HG03469 (cell line): ENCODE data around the gene ZNF334.

Experiments used
- ATAC-seq: cut with Tn5 transposase; IDR thresholded peaks from one replicate; pipeline ENCODE4 v1.9.1; 2021; ENCODE audit warnings: mild to moderate bottlenecking, moderate library complexity, moderate number of reproducible peaks; ENCODE audit not compliant: unreplicated experiment

Gene ZNF334

DNA sequence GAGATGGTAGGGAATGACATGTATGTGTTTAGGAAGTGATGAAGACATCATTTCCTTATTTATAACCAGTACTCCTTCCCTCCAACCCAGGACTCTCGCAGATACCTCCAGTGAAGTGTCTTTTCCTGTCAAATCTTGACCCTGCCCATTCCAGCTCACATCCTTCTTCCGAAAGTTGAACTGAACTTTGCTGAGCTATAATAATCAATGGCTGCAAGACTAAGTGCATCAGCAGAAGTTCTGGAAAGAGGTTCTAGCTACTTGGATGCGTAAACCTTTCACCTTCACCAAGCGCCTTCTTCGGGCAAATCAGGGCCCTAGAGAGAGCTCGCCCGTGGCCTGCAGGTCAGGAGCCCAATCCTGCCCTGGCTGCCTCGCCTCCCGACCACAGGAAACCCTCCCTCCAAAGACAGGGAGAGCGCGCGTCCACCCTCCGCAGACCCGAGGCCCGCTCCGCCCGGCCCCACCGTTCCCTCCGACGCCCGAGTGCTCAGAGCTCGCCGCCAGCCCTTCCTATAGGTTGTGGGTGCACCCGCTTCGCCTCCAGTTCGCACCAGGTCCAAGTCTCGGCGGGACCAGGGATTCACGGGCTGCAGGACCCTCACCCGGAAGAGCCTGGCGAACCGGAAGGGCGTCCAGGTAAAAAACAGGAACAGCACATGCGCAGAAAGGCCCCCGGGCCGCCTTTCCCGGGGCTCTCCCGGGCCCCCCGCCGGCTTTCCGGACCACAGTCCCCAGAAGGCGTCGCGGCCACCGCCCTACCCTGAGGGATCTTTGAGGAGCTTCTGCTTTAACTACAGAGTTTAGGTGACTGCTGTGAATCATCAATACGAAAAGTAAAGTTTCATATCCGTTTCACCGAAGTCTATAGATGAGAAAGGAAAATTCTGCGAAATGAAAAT is at the start of gene ZNF334:
TSS of gene ZNF334 (minus strand) at position 617 of the 902 bp plus-strand sequence. CDS start 1,457 bp downstream, outside the sequence.
- no peak for ATAC-seq

DNA sequence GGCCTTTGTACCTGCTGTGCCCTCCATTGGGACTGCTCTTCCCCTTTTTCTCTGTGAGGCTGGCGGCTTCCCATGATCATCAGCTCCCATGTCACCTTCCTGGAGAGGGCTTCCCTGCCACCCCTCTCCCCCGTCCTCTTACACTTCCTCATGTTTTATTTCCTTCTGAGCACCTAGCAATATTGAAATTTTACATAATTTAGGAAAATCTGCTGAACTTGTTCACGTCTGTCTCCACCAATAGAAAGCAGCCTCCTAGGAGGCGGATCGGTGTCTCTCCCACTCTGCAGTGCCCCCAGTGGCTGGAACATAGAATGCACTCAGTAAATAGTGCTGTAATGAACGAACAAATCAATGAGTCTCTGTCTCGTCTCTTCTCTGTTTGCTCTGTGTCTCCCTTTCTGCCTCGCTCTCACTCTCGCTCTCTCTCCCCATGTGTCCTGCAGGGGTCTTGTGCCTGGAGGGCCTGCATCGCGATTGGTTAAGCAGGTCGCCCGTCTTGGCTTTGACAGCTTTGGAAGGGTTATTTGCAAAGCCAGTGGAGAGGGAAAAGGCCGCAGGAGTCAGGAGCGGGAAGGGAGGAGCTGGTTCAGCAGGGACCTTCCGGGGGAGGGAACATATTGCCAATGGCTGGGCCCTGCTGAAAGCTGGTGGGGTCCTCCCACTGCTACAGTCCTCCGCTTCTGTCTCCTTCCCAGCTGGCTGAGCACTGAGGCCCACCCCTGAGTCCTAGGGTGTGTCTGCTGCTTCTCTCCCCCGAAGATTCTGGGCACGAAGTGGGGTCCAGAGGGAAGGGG is 49.2 kb upstream of the ZNF334 start:
- ATAC-seq, result no peak

DNA sequence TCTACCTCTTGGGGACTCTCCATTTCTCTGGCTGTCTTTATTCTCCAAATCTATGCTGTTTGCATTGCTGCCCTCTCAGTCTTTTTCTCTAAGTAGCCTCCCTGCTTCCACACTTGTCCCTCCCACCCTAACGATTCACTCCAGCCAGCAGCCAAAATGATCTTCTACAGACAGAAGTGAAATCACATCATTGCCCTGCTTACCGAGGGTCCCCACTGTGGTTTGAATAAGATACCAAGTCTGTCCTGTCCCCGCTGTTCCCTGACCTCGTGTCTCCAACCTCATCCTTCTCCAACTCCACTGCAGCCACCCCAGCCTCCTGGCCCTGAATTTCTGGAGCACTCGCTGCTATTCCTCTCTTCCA is 48.6 kb upstream of the ZNF334 start:
- ATAC-seq, result no peak

DNA sequence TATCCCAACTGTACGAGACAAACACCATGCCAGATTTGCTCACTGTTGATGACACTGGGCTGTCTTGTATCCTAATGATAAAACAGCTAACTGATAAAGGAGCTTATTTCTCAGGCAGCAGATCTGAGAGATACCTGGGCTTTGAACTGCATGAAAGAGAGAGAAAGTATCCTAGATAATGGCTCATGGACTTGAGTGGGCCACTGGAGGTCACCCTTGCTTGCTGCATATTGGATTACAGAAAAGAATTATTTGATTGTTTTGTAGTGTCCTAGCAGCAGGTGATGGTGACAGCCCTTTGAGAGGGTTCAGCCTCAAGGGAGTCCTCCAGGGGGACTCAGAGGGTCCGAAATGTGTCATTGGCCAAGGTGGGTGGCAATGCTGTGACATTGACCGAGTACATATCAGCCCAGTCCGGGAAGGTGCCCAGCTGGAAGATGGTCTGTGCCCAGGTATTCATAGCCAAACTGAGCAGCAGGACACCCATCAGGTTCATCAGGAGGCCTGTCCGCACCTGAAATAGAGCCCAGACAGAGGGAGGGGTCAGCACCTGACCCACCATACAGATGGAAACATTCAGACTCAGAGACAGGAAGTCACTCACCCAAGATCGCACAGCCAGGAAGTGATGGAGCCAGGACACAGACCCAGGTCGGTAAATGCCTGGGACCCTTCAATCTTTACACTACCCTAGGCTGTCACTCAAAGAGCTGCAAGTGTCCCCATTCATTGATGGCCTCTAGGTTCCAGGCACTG is 46.5 kb upstream of the ZNF334 start:
- no peak for ATAC-seq

DNA sequence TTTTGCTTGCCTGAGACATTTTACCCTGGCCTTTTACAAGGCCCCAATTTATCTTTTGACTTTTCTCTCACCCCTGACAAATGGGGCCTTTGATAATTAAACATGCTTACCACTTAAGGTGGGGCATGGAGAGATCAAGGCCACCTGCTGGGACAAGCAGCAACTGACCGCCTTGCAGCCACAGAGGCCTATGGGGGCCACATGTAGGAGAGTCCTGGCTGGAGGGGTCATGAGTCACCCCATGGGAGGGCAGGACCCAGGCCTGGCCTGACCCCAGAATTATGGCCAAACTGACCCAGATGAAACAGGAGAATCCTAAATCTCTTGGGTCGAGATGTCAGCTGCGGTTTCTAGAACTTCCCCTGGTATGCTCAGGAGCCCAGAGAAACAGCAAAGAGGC is 45.6 kb upstream of the ZNF334 start:
- no peak for ATAC-seq

DNA sequence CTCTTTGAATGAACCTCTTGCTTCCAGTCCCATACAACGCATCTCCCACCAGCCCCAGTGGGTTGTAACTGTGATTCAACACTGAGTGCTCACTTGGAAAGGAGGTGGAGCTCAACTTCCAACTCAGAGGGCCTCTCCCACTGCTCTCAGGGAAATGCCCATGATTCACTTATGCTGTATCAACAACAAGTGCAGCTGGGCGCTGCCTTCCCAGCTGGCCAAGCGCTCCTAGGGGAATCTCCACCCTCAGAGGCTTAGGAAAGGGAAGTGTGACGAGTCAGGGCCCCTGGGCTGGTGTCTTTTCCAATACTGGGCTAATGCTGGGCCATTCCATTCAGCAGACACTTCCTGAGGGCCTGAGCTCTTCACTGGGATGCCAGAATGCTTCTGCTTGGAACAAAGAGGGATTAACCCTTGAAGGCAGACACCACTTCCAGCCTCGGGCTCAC is 45.2 kb upstream of the ZNF334 start:
- no peak for ATAC-seq

DNA sequence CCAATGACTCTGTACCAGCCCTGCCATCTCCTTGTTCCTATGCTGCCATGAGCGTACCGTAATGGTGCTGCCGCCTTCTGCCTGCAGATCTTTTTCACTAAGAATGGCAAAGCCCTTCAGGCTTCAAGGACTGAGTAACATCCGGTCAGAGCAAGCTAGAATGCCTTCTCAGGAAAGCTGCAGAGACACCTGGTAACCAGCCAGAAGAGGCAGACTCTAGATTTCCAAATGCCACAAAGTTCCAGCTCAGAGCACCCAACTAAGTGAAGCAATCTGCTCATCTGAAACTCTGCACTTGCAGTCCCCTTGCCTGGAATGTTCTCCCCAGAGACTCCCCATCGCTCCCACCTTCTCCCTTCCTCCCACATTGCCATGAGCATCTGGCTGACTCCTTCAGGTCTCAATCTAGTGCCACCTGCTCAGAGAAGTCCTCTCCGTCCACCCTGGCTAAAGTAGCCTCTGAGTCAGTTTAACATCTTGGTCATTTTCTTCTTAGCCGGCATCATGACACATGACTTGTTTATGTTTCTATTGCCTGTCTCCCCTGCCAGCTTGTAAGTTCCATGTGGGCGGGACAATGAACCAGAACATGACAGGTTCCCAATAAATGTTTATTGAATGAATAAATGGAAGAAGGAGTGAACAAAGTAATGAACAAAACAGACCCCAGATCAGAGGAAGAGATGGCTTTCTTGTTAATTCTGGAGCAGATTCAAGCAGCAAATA is 44.0 kb upstream of the ZNF334 start:
- ATAC-seq, result no peak

DNA sequence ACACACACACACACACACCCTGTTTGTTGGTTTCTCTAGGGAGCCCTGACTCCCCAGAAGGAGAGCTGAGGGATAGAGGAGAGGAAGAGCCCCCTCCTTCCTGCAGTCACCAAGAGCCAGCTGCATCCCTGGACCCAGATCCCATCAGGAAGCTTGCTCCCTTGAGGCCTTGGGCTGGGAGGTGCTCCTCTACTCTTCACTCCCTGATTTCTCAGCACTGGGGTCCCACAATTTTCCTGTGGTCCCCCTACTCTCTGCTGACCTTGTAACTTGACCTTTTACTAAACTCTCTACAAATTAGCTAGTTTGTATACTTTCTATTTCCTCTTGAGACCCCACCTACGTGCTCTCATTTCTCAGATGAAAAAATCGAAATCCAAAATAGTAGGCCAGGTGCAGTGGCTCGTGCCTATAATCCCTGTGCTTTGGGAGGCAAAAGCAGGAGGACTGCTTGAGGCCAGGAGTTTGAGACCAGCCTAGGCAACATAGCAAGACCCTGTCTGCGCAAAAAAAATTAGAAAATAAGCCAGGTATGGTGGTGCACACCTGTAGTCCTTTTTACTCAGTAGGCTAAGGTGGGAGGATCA is 42.1 kb upstream of the ZNF334 start:
- ATAC-seq, result no peak

DNA sequence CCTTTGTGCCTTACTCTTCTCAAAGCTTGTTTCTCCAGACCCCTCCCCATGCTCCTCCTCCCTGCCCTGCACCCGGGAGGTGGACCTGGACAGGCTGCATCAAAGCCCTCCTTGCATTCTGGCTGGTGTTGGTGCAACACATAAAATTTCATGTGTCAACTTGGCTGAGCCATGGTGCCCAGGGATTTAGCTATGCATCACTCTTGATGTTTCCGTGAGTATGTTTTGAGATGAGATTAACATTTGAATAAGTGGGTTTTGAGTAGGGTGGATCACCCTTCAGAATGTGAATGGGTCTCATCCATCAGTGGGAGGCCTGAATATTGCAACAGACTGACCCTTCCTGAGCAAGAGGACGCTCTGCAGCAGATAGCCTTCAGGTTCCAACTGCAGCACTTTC is 41.5 kb upstream of the ZNF334 start:
- no peak for ATAC-seq

DNA sequence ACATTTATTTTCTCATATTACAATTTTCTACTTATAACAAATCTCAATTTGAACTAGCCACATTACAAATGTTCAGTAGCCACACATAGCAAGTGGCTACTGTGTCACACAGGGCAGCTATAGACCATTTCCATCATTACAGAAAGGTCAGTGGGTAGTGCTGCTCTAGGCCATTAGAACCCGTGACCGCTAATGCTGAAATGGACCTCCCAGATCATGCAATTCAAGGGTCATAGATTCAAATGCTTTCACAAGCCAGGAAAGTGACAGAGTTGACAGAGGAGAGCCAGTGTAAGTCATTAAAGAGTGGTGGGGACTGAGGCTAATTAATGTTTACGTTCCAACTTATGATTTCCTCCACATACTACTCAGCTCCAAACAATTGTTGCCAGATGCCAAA is 40.6 kb upstream of the ZNF334 start:
- no peak for ATAC-seq

DNA sequence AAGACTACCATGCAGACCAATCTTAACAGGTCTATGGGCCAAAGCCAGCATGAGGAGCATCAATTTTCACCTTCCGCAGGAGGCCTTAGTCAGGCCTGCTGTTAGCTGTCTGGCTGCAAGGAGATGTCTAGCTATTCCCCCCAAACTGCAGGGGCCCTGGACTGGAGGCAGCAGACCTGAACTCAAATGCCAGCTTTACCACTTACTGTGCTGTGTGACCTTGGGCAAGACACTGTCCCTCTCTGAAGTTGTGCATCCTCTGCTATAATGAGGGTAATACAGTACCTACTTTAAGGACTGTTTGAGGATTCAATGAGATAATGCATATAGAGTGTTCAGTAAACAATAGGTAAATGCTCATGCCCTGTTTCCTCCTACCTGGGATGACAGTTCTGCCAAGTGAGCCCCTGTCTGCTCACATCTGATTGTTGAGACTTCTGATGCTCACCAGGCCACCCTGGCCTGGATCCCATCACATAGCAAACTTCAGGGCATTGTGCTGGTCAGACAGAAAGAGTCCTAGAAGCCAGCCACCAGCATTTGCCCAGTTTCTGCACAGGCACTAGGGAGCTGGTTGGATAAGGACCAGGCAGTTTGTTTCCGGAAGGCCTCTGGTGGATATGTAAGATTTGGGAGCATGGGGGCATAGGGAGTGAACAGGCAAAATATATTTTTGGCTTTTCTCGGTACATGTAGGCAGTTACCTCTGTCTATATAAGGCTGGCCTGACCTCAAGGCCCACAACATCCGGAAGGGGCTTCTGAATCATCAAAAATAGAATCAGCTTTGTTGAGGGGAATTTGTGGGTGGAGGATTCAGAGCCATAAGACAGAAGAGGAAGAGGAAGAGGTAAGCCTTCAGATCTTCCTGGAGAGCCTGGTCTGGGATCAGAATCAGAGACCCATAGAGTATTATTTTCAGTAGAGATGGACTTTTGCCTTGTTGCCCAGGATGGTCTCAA is 39.4 kb upstream of the ZNF334 start:
- no peak for ATAC-seq

DNA sequence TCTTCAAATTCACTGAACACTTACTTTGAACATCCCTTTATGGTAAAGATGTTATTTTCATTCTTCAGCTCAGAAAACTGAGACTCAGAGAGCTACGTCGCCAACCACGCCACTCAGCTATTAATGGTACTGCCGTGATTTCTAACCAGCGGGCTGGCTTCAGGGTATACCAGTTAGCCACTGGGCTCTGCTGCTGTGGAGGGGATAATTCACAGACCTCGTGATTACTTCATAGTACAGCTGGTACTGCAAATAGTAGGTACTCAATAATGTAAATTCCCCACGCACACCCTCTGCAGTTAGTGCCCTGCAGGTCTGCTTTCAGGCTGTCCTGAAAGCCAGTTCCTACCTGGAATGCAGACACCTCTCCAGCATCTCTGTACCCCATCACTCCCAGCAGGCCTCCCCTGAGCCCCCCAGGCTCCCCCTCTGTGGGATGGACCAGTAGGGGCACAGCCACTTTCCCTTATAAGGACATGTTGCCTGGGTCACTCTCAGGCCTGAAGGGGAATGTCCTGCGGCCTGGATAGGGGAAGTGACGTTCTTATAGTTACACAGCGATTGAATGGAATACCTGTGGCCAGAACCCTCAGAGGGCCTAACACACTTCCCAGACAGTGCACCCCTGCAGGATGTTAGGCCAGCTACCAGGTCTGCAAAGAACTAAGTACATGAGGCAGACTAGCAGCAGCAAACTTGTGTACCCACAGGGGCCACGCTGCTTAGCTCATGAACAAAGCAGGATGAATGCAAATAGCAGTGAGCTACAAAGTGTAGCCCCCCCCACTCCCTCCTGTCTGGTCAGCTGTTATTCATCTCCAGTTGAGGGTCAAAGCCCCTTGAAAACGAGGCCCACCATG is 38.4 kb upstream of the ZNF334 start:
- no peak for ATAC-seq

DNA sequence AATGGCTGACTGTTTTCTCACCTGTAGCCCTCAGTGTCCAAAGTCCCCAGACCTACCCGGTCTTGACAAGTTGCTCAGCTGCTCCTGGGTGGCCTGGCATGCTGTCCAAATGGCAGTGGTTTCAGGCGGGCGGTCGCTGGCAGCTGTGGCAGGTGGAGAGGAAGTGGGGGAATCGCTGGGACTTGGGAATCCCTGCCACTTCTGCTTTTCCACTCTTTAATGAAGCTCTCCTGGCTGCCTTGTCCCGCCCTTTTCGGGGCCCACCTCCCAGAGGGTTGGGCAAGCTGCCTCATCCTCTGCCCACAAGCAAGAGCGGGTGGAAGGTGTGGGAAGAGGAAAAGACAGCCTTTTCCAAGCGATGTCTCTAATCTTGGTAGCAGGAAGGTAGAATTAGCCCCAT is 37.1 kb upstream of the ZNF334 start, which contains the start of gene OCSTAMP:
TSS of gene OCSTAMP (minus strand) at position 194 of the 400 bp plus-strand sequence. CDS start at position 100, 94 bp downstream.
- no peak for ATAC-seq

DNA sequence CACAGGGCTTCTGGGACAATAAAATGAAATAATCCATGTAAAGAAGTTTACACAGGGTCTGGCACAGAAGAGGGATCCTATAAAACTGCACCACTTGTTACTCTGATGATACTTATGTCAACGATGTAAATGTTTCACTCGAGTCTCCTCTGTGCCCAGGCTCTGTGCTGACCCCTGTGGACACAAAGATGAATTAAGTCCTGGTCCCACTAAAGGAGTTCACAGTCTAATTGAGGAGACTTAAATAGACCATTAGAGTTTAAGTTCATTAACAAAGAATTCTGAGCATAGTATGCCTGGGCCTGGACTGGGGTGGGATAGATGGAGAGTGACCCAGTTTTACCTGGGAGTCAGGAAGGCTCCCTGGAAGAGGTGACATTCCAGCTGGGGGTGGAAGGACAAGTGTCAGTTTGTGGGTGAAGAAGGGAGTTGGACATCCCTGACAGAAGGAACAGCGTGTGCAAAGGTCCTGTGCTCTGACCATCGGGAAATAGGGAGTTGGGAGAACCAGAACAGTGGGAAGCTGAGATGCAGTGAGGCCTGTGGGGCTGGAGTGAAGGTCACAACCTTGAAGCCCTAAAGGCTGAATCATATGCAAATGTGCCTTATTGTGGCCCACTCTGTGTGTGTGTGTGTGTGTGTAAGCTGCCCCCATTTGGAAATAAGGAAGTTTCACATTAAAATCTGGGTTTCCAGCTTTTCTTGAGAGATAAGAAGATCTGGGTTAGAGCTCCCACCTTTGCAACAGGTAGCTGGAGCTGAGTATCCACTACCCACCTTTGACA is 36.0 kb upstream of the ZNF334 start:
- ATAC-seq, result no peak

DNA sequence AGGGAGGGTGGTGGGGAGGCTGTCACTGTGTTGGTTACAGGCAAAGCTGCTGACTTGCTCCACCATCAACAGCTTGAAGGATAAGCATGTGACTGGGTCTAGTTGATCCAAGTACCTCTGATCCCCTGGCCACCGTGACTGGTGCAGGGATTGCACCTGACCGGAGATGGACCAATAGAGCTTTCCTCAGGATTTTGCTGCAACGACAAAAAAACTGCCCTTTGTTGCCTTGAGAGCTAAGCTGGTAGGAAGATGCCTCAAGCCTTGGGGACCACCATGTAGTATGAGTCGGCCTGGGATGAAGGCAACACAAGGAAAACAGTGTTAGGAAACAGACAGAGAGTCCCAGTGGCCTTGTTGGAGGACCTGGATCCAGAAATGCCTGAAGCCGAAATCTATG is 35.3 kb upstream of the ZNF334 start:
- no peak for ATAC-seq

DNA sequence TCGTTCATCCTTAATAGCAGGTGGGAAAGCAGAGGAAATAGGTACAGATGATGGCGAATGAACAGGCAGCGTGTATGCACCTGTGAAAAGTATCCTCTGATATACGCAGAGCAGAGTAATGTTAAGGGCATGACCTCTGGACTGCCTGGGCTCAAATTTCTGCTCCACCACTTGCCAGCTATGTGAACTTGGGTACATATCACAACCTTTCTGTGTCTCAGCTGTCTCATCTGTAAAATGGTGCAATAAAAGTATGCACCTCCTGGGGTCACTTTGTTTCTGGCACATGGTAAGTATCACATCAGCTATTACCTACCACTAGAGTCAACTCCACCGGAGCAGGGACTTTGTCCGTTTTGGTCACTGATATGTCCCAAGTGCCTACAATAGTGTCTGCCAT is 34.6 kb upstream of the ZNF334 start:
- ATAC-seq, result no peak

DNA sequence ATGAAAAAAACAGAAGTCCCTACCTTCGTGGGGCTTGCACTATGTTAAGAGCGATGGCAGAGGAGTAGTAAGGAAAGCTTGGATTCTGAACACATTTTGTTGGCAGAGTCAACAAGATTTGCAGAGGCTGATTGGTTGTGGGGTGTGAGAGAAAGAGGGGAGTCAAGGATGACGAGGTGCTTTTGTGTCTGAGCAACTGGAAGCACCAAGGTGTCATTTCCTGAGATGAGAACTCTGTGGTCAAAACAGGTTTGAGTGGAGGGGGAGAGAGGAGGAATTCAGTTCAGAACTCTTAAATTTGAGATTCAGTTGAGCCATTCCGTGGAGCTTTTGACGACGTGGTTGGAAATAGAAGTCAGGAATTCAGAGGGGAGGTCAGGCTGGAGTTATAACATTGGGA is 33.6 kb upstream of the ZNF334 start:
- no peak for ATAC-seq
